Measurements from ENCODE around the gene CCN5.

Gene CCN5

DNA sequence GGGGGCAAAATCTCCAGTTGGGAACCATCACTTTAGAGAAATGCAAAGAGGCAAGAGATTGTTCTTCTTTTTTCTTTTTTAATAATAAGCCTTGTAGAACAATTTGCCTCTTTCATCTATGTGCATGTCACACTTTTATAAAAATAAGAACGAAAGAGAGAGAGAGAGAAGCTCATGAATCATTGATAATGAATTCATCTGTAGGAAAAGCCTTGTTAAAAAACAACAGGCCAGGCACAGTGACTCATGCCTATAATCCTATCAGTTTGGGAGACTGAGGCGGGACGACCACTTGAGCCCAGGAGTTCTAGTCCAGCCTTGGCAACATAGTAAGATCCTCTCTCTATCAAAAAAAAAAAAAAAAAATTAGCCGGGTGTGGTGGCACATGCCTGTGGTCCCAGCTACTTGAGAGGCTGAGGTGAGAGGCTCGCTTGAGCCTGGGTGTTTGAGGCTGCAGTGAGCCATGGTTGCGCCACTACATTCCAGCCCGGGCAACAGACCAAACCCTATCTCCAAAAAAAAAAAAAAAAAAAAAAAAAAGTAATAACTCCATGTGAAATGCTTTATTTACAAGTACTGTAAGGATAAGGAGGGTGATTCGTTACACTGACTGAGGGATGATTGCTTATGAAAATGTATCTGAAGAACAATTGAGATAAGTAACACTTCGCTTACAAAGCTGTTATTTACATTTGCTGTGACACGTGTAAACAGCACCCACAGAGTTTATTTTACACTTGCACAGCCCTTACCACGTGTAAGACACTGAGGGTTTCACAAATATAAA lies 6.0 kb downstream of the CCN5 start:
- Histone ChIP-seq H3K36me3 (ENCODE audit: insufficient read depth, low read length) (no peaks in the 10 kb centered on the region), H2AFZ (ENCODE audit: low read length) (no peak overlapping the region), H3K79me2 (ENCODE audit: insufficient read depth, low read length) (no peaks in the 10 kb centered on the region), H3K4me3 (ENCODE audit: low read length, poor library complexity, severe bottlenecking) (no peak overlapping the region), H3K9me2 (replicated peaks; ENCODE audit: low read depth, low read length) (no peaks in the 10 kb centered on the region), H3K9me3 (ENCODE audit: insufficient read depth, low read depth, low read length) (no peaks in the 10 kb centered on the region), H3F3A (ENCODE audit: low read depth) (no peaks in the 10 kb centered on the region), H4K20me1 (ENCODE audit: insufficient read depth, low read length, poor library complexity, severe bottlenecking) (no peaks in the 10 kb centered on the region), H3K4me1 (ENCODE audit: insufficient read depth, low read length, poor library complexity, severe bottlenecking) (no peaks in the 10 kb centered on the region), H3K27me3 (ENCODE audit: insufficient read depth, low read length, poor library complexity, severe bottlenecking) (no peaks in the 10 kb centered on the region), H3K9ac (ENCODE audit: low read depth, low read length, poor library complexity, severe bottlenecking) (no peak overlapping the region), H3K4me2 (ENCODE audit: low read depth, low read length, poor library complexity, severe bottlenecking) (no peak overlapping the region)
- TF ChIP-seq, protein P1, sequence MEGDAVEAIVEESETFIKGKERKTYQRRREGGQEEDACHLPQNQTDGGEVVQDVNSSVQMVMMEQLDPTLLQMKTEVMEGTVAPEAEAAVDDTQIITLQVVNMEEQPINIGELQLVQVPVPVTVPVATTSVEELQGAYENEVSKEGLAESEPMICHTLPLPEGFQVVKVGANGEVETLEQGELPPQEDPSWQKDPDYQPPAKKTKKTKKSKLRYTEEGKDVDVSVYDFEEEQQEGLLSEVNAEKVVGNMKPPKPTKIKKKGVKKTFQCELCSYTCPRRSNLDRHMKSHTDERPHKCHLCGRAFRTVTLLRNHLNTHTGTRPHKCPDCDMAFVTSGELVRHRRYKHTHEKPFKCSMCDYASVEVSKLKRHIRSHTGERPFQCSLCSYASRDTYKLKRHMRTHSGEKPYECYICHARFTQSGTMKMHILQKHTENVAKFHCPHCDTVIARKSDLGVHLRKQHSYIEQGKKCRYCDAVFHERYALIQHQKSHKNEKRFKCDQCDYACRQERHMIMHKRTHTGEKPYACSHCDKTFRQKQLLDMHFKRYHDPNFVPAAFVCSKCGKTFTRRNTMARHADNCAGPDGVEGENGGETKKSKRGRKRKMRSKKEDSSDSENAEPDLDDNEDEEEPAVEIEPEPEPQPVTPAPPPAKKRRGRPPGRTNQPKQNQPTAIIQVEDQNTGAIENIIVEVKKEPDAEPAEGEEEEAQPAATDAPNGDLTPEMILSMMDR (conservative IDR thresholded peaks at IDR 0.05; ENCODE audit: low read length): no peak
- TF ChIP-seq EZH2phosphoT487 (IDR thresholded peaks at IDR 0.05; ENCODE audit: borderline replicate concordance): no peak

DNA sequence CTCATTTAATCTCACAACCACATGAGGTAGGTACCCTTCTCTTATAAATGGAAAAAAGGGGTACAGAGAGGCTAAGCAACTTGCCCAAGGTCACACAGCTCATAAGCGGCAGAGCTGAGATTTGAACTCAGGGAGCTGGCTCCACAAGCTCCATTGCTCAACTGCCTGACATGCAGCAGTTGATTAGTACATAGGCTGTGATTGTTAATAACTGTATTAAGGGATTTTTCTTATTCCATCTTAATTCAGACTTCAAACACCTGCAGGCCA lies 6.6 kb downstream of the CCN5 start:
- H3K9ac ChIP-seq (ENCODE audit: low read depth, low read length, poor library complexity, severe bottlenecking): no peak overlapping the region
- no peak overlapping the region for H2AFZ ChIP-seq (ENCODE audit: low read length)
- H3F3A ChIP-seq (ENCODE audit: low read depth): no peaks in the 10 kb centered on the region
- H4K20me1 ChIP-seq (ENCODE audit: insufficient read depth, low read length, poor library complexity, severe bottlenecking): no peaks in the 10 kb centered on the region
- TF ChIP-seq EZH2phosphoT487 (IDR thresholded peaks at IDR 0.05; ENCODE audit: borderline replicate concordance): no peak
- TF ChIP-seq, protein P1 (conservative IDR thresholded peaks at IDR 0.05; ENCODE audit: low read length): no peak
- H3K27me3 ChIP-seq (ENCODE audit: insufficient read depth, low read length, poor library complexity, severe bottlenecking): no peaks in the 10 kb centered on the region
- H3K36me3 ChIP-seq (ENCODE audit: insufficient read depth, low read length): no peaks in the 10 kb centered on the region
- no peak overlapping the region for H3K4me3 ChIP-seq (ENCODE audit: low read length, poor library complexity, severe bottlenecking)
- no peaks in the 10 kb centered on the region for H3K9me3 ChIP-seq (ENCODE audit: insufficient read depth, low read depth, low read length)
- H3K4me1 ChIP-seq (ENCODE audit: insufficient read depth, low read length, poor library complexity, severe bottlenecking): no peaks in the 10 kb centered on the region
- H3K4me2 ChIP-seq (ENCODE audit: low read depth, low read length, poor library complexity, severe bottlenecking): no peak overlapping the region
- H3K9me2 ChIP-seq (replicated peaks; ENCODE audit: low read depth, low read length): no peaks in the 10 kb centered on the region
- no peaks in the 10 kb centered on the region for H3K79me2 ChIP-seq (ENCODE audit: insufficient read depth, low read length)

DNA sequence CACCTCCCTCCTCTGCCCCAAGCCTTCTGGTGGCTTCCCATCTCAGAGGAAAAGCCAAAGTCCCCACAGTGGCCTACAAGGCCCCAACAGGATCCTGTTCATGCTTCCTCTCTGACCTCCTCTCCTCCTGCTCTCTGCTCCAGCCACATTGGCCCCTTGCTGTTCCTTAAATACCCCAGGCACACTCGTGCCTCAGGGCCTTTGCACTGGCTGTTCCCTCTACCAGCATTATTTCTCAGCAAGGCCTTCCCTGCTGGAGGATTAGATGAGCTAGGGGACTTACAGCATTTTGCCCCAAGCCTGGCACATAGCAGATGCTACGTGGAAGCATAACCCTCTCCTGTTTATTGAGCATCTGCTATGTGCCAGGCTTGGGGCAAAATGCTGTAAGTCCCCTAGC lies 7.8 kb downstream of the CCN5 start:
- Histone ChIP-seq H3K9me3 (ENCODE audit: insufficient read depth, low read depth, low read length) (no peaks in the 10 kb centered on the region), H3K9me2 (replicated peaks; ENCODE audit: low read depth, low read length) (no peaks in the 10 kb centered on the region), H3K27me3 (ENCODE audit: insufficient read depth, low read length, poor library complexity, severe bottlenecking) (no peaks in the 10 kb centered on the region), H3F3A (ENCODE audit: low read depth) (no peaks in the 10 kb centered on the region), H3K36me3 (ENCODE audit: insufficient read depth, low read length) (no peaks in the 10 kb centered on the region), H3K4me1 (ENCODE audit: insufficient read depth, low read length, poor library complexity, severe bottlenecking) (no peaks in the 10 kb centered on the region), H3K4me2 (ENCODE audit: low read depth, low read length, poor library complexity, severe bottlenecking) (no peak overlapping the region), H3K9ac (ENCODE audit: low read depth, low read length, poor library complexity, severe bottlenecking) (no peak overlapping the region), H4K20me1 (ENCODE audit: insufficient read depth, low read length, poor library complexity, severe bottlenecking) (no peaks in the 10 kb centered on the region), H3K4me3 (ENCODE audit: low read length, poor library complexity, severe bottlenecking) (no peak overlapping the region), H3K79me2 (ENCODE audit: insufficient read depth, low read length) (no peaks in the 10 kb centered on the region), H2AFZ (ENCODE audit: low read length) (no peak overlapping the region)
- TF ChIP-seq, protein P1 (conservative IDR thresholded peaks at IDR 0.05; ENCODE audit: low read length): no peak
- TF ChIP-seq EZH2phosphoT487 (IDR thresholded peaks at IDR 0.05; ENCODE audit: borderline replicate concordance): no peak
